Neural cell (in vitro differentiated cells): ENCODE measurements around the gene TNFAIP3. TPM values are rescaled to one million over a fixed set of nuclear protein-coding genes. Genes with fewer than 3 reads are reported as not detected.

Experiments used
- H2AFZ ChIP-seq: fragments of 200-600, 300-800 bp; sonication (generic), shearing (Covaris generic); 2 replicates; pipeline ENCODE4 v1.6.0; 2014; ENCODE audit warnings: low read depth, mild to moderate bottlenecking, antibody characterized with exemption, low read length, moderate library complexity
- H3F3A ChIP-seq: fragments of 200-600 bp; shearing (Covaris generic); 2 replicates; pipeline ENCODE4 v1.6.1; 2016; ENCODE audit warnings: mild to moderate bottlenecking, moderate library complexity, mixed read lengths, antibody characterized with exemption, low read length; ENCODE audit not compliant: insufficient read depth, poor library complexity, severe bottlenecking
- H3K27ac ChIP-seq: fragments of 200-600, 300-800 bp; sonication (generic), shearing (Covaris generic); 2 replicates; pipeline ENCODE4 v1.5.1; 2014; ENCODE audit warnings: mild to moderate bottlenecking, low read length, moderate library complexity
- H3K27me3 ChIP-seq: fragments of 300-800, 200-600 bp; sonication (generic), shearing (Covaris generic); 2 replicates; pipeline ENCODE4 v1.6.0; 2014; ENCODE audit warnings: mild to moderate bottlenecking, low read depth, low read length, moderate library complexity; ENCODE audit not compliant: insufficient read depth
- H3K36me3 ChIP-seq: fragments of 300-800, 200-600 bp; sonication (generic), shearing (Covaris generic); 2 replicates; pipeline ENCODE4 v1.5.1; 2014; ENCODE audit warnings: mild to moderate bottlenecking, antibody characterized with exemption, low read length, moderate library complexity; ENCODE audit not compliant: insufficient read depth
- H3K4me2 ChIP-seq: fragments of 300-800, 200-600 bp; sonication (generic), shearing (Covaris generic); 2 replicates; pipeline ENCODE4 v1.6.0; 2014; ENCODE audit warnings: mild to moderate bottlenecking, low read length
- H3K4me3 ChIP-seq: fragments of 300-800, 200-600 bp; sonication (generic), shearing (Covaris generic); 2 replicates; pipeline ENCODE4 v1.5.1; 2014; ENCODE audit warnings: mild to moderate bottlenecking, low read length, moderate library complexity
- H3K79me2 ChIP-seq: fragments of 200-600 bp; shearing (Covaris generic); replicated peaks from 2 replicates; pipeline ENCODE4 v1.6.0; 2014; ENCODE audit warnings: mild to moderate bottlenecking, low read length, moderate library complexity; ENCODE audit not compliant: insufficient read depth
- H3K9ac ChIP-seq: fragments of 300-800, 200-600 bp; sonication (generic), shearing (Covaris generic); 2 replicates; pipeline ENCODE4 v1.6.1; 2016; ENCODE audit warnings: mild to moderate bottlenecking, low read length, mixed read lengths
- H3K9me2 ChIP-seq: fragments of 200-600 bp; shearing (Covaris generic); 2 replicates; pipeline ENCODE4 v1.6.1; 2016; ENCODE audit warnings: mild to moderate bottlenecking, low read length, mixed read lengths; ENCODE audit not compliant: insufficient read depth
- H3K9me3 ChIP-seq: fragments of 200-600, 300-800 bp; sonication (generic), shearing (Covaris generic); 2 replicates; pipeline ENCODE4 v1.6.1; 2016; ENCODE audit warnings: mild to moderate bottlenecking, mixed run types, low read length, moderate library complexity, mixed read lengths
- H4K20me1 ChIP-seq: fragments of 200-600 bp; shearing (Covaris generic); 2 replicates; pipeline ENCODE4 v1.6.1; 2016; ENCODE audit warnings: mild to moderate bottlenecking, mixed run types; ENCODE audit not compliant: insufficient read depth
- EP300 ChIP-seq: fragments of 450-650 bp; conservative IDR thresholded peaks from 2 replicates; pipeline ENCODE4 v1.6.1; 2014; ENCODE audit warnings: antibody characterized with exemption, mild to moderate bottlenecking, moderate library complexity; ENCODE audit not compliant: poor library complexity, severe bottlenecking
- EZH2 ChIP-seq: fragments of 200-600, 300-800 bp; shearing (Covaris generic), sonication (generic); IDR thresholded peaks from 2 replicates; pipeline ENCODE4 v1.6.1; 2014; ENCODE audit warnings: antibody characterized with exemption, low read length, borderline replicate concordance, mild to moderate bottlenecking; ENCODE audit not compliant: insufficient read depth, poor library complexity, severe bottlenecking
- MXI1 ChIP-seq: fragments of 450-650 bp; conservative IDR thresholded peaks from 2 replicates; pipeline ENCODE4 v1.6.1; 2014; ENCODE audit warnings: antibody characterized with exemption, mild to moderate bottlenecking; ENCODE audit not compliant: poor library complexity, severe bottlenecking
- POLR2AphosphoS5 ChIP-seq: IDR thresholded peaks from 2 replicates; pipeline ENCODE4 v1.6.1; 2012
- RAD21 ChIP-seq: fragments of 450-650 bp; conservative IDR thresholded peaks from 2 replicates; pipeline ENCODE4 v1.6.1; 2014; ENCODE audit warnings: antibody characterized with exemption, mild to moderate bottlenecking, moderate library complexity
- TAF1 ChIP-seq: IDR thresholded peaks from 2 replicates; pipeline ENCODE4 v1.6.1; 2012; ENCODE audit warnings: low read depth
- polyA plus RNA-seq: library from polyadenylated mRNA; depleted of rRNA; stranded (reverse); fragments of >200 nt; gene quantifications from 2 replicates; pipeline ENCODE4 v1.2.3, GENCODE V29; 2014
- TF ChIP-seq, protein P1 (sequence below): IDR thresholded peaks from 2 replicates; pipeline ENCODE4 v1.6.1; 2012; ENCODE audit warnings: borderline replicate concordance
- TF ChIP-seq, protein P2 (sequence below): fragments of 450-650 bp; IDR thresholded peaks from 2 replicates; pipeline ENCODE4 v1.5.1; 2014; ENCODE audit warnings: antibody characterized with exemption, mild to moderate bottlenecking, moderate library complexity; ENCODE audit not compliant: poor library complexity, severe bottlenecking

TNFAIP3 gene
- polyA plus RNA-seq, 1 donor from 2014 or later = 0.20 TPM

DNA sequence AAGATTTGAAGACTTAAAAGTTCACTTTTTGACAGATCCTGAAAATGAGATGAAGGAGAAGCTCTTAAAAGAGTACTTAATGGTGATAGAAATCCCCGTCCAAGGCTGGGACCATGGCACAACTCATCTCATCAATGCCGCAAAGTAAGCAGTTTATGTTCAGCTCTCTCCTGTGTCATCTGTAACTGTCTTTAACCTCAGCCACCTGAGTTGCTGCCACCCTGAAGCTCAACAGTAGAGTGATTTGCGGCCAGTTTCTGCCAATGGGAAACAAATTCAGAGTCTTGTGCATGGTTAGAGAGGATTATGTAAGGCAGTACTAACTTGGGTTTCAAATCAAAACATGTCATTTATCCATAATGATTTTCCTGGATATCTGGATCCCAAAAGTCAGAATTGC, 10.1 kb downstream of the TNFAIP3 start:
- Histone ChIP-seq H3K4me2 (no peak overlapping the region), H3K27me3 (no peaks in the 10 kb centered on the region), H3K79me2 (no peaks in the 10 kb centered on the region), H3K4me3 (no peak overlapping the region), H2AFZ (no peak overlapping the region), H4K20me1 (no peaks in the 10 kb centered on the region), H3K9me2 (no peaks in the 10 kb centered on the region), H3F3A (no peaks in the 10 kb centered on the region), H3K9me3 (no peaks in the 10 kb centered on the region), H3K9ac (no peak overlapping the region), H3K27ac (no peak overlapping the region), H3K36me3 (no peaks in the 10 kb centered on the region)
- TF ChIP-seq EP300 = no peak
- no peak for TF ChIP-seq POLR2AphosphoS5
- no peak for TF ChIP-seq RAD21
- TF ChIP-seq, protein P1, sequence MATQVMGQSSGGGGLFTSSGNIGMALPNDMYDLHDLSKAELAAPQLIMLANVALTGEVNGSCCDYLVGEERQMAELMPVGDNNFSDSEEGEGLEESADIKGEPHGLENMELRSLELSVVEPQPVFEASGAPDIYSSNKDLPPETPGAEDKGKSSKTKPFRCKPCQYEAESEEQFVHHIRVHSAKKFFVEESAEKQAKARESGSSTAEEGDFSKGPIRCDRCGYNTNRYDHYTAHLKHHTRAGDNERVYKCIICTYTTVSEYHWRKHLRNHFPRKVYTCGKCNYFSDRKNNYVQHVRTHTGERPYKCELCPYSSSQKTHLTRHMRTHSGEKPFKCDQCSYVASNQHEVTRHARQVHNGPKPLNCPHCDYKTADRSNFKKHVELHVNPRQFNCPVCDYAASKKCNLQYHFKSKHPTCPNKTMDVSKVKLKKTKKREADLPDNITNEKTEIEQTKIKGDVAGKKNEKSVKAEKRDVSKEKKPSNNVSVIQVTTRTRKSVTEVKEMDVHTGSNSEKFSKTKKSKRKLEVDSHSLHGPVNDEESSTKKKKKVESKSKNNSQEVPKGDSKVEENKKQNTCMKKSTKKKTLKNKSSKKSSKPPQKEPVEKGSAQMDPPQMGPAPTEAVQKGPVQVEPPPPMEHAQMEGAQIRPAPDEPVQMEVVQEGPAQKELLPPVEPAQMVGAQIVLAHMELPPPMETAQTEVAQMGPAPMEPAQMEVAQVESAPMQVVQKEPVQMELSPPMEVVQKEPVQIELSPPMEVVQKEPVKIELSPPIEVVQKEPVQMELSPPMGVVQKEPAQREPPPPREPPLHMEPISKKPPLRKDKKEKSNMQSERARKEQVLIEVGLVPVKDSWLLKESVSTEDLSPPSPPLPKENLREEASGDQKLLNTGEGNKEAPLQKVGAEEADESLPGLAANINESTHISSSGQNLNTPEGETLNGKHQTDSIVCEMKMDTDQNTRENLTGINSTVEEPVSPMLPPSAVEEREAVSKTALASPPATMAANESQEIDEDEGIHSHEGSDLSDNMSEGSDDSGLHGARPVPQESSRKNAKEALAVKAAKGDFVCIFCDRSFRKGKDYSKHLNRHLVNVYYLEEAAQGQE = no peak
- TF ChIP-seq, protein P2, sequence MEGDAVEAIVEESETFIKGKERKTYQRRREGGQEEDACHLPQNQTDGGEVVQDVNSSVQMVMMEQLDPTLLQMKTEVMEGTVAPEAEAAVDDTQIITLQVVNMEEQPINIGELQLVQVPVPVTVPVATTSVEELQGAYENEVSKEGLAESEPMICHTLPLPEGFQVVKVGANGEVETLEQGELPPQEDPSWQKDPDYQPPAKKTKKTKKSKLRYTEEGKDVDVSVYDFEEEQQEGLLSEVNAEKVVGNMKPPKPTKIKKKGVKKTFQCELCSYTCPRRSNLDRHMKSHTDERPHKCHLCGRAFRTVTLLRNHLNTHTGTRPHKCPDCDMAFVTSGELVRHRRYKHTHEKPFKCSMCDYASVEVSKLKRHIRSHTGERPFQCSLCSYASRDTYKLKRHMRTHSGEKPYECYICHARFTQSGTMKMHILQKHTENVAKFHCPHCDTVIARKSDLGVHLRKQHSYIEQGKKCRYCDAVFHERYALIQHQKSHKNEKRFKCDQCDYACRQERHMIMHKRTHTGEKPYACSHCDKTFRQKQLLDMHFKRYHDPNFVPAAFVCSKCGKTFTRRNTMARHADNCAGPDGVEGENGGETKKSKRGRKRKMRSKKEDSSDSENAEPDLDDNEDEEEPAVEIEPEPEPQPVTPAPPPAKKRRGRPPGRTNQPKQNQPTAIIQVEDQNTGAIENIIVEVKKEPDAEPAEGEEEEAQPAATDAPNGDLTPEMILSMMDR = no peak

DNA sequence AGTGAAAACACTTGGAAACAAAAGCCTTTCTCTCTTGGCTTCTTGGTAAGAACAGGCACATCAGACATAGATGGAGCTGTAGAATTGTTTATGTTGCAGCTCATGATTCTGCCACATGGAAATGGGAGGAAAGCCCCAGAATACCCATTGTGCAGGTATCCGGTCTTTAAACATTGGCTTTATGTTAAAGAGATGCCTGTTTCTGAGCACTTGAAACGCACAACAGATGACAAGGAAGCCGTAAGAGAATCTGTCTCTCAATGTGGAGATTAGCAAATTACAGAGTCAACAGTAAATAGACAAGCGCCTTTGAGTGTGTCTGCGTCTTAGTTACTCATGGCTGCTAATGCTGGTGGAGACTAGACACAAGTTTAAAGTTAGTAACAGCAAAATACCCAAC, 10.5 kb downstream of the TNFAIP3 start:
- Histone ChIP-seq H3K9me3 (no peaks in the 10 kb centered on the region), H4K20me1 (no peaks in the 10 kb centered on the region), H3K79me2 (no peaks in the 10 kb centered on the region), H3F3A (no peaks in the 10 kb centered on the region), H3K9ac (no peak overlapping the region), H2AFZ (no peak overlapping the region), H3K36me3 (no peaks in the 10 kb centered on the region), H3K4me2 (no peak overlapping the region), H3K4me3 (no peak overlapping the region), H3K9me2 (no peaks in the 10 kb centered on the region), H3K27me3 (no peaks in the 10 kb centered on the region), H3K27ac (no peak overlapping the region)
- TF ChIP-seq TAF1 = no peak
- TF ChIP-seq, protein P2 = no peak
- no peak for TF ChIP-seq EZH2
- no peak for TF ChIP-seq EP300
- TF ChIP-seq RAD21 = no peak
- no peak for TF ChIP-seq MXI1
